GM18868 (cell line): ENCODE measurements around the gene ZNF318.
"Not testable (repeated sequence)": the region's sequence is repeated elsewhere in the genome, so short reads cannot be mapped to it uniquely, and the experiment has no call there.

Source experiments
- ATAC-seq: cut with Tn5 transposase; IDR thresholded peaks from one replicate; pipeline ENCODE4 v1.9.1; 2021; ENCODE audit warnings: mild to moderate bottlenecking, moderate library complexity; ENCODE audit not compliant: unreplicated experiment

ZNF318 gene

GRCh38 chr6:43386492-43386891 is 17.0 kb upstream of the ZNF318 start:
- ATAC-seq, result no peak

GRCh38 chr6:43383021-43383667 is 13.7 kb upstream of the ZNF318 start:
- no peak for ATAC-seq

- ATAC-seq, result not testable (repeated sequence)
Observed at GRCh38 chr6:43380858-43381257, 11.4 kb upstream of the ZNF318 start.

- no peak for ATAC-seq
Observed at GRCh38 chr6:43378631-43379030, 9.2 kb upstream of the ZNF318 start.

GRCh38 chr6:43377710-43378229 is 8.3 kb upstream of the ZNF318 start:
- ATAC-seq, result no peak

GRCh38 chr6:43376551-43376981 is 7.1 kb upstream of the ZNF318 start:
- ATAC-seq, result peak; percentile 61

- no peak for ATAC-seq
Observed at GRCh38 chr6:43375693-43376092, 6.2 kb upstream of the ZNF318 start.

- ATAC-seq, result no peak
Observed at GRCh38 chr6:43373252-43373875, 3.9 kb upstream of the ZNF318 start.

GRCh38 chr6:43370003-43370580 is 645 bp upstream of the ZNF318 start:
- ATAC-seq, result peak; percentile 11

GRCh38 chr6:43368259-43369160 is 937 bp downstream of the ZNF318 start:
- ATAC-seq, result peak; percentile 1

GRCh38 chr6:43367245-43367984 is 2.0 kb downstream of the ZNF318 start:
- no peak for ATAC-seq

GRCh38 chr6:43361269-43361668 is 8.2 kb downstream of the ZNF318 start:
- ATAC-seq, result no peak

GRCh38 chr6:43359831-43360230 is 9.6 kb downstream of the ZNF318 start:
- no peak for ATAC-seq

- ATAC-seq, result no peak
Observed at GRCh38 chr6:43359381-43359780, 10.1 kb downstream of the ZNF318 start.

GRCh38 chr6:43355862-43356590 is 13.4 kb downstream of the ZNF318 start:
- no peak for ATAC-seq

- not testable (repeated sequence) for ATAC-seq
Observed at GRCh38 chr6:43351951-43352350, 17.5 kb downstream of the ZNF318 start.

- ATAC-seq, result no peak
Observed at GRCh38 chr6:43347444-43347843, 22.0 kb downstream of the ZNF318 start.

GRCh38 chr6:43347021-43347420 is 22.4 kb downstream of the ZNF318 start:
- no peak for ATAC-seq

GRCh38 chr6:43346243-43346642 is 23.2 kb downstream of the ZNF318 start:
- ATAC-seq, result not testable (repeated sequence)

- ATAC-seq, result peak; percentile 73
Observed at GRCh38 chr6:43339168-43339567, 30.3 kb downstream of the ZNF318 start.
